Measurements from ENCODE around the gene TAF4B. TPM values are rescaled to one million over a fixed set of nuclear protein-coding genes. Genes with fewer than 3 reads are reported as not detected.
"Not testable (repeated sequence)": the region's sequence is repeated elsewhere in the genome, so short reads cannot be mapped to it uniquely, and the experiment has no call there.

TAF4B gene
- total RNA-seq, 4 donors from 2014 or later, result 5.2 to 14.1 (median 8.1) TPM

GRCh38 chr18:26230497-26230896 lies 4.3 kb downstream of the TAF4B start:
- H3K27ac ChIP-seq (replicated peaks in 1 of 4), result no peak overlapping the region
- no peak for TF ChIP-seq EP300 (IDR thresholded peaks at IDR 0.05)
- no peak for TF ChIP-seq CTCF (IDR thresholded peaks at IDR 0.05)
- no peak for TF ChIP-seq POLR2A (IDR thresholded peaks at IDR 0.05; ENCODE audit: low read depth)
- TF ChIP-seq POLR2AphosphoS5 (IDR thresholded peaks at IDR 0.05), result no peak
- no peaks in the 10 kb centered on the region for H3K27me3 ChIP-seq
- no peak overlapping the region for H3K4me3 ChIP-seq
- WGBS, result 93% methylated on average over 8 of the region's 8 CpGs
- no peaks in the 10 kb centered on the region for H3K36me3 ChIP-seq
- intact Hi-C loops (cut with DNase I), result no loop called here
- H3K9me3 ChIP-seq, result no peaks in the 10 kb centered on the region
- no peak for DNase-seq (ENCODE audit: extremely low spot score)
- H3K4me1 ChIP-seq, result peaks cover 0 to 30% (median 26%) of the 10 kb centered on the region in 4 donors

GRCh38 chr18:26233208-26233607 lies 7.0 kb downstream of the TAF4B start:
- Histone ChIP-seq H3K36me3 (no peaks in the 10 kb centered on the region), H3K9me3 (no peaks in the 10 kb centered on the region), H3K27me3 (no peaks in the 10 kb centered on the region), H3K27ac (replicated peaks in 1 of 4) (no peak overlapping the region), H3K4me3 (no peak overlapping the region), H3K4me1 (peaks cover 0 to 13% (median 9%) of the 10 kb centered on the region in 4 donors)
- peak; percentile 72 for DNase-seq (ENCODE audit: extremely low spot score)
- WGBS, result 79% methylated on average over 5 of the region's 5 CpGs
- TF ChIP-seq EP300 (IDR thresholded peaks at IDR 0.05) (no peak), POLR2A (IDR thresholded peaks at IDR 0.05; ENCODE audit: low read depth) (no peak), CTCF (IDR thresholded peaks at IDR 0.05) (no peak), POLR2AphosphoS5 (IDR thresholded peaks at IDR 0.05) (no peak)
- intact Hi-C loops (cut with DNase I), result no loop called here

- H3K4me3 ChIP-seq; H3K36me3 ChIP-seq; H3K4me1 ChIP-seq; H3K9me3 ChIP-seq; H3K27ac ChIP-seq (replicated peaks in 1 of 4); H3K27me3 ChIP-seq; intact Hi-C loops (cut with DNase I); DNase-seq (ENCODE audit: extremely low spot score): not testable (repeated sequence)
- 83% methylated on average over 2 of the region's 2 CpGs for WGBS
These were observed 11.1 kb downstream of the TAF4B start for GRCh38 chr18:26237363-26237762.

GRCh38 chr18:26238718-26239117 lies 12.5 kb downstream of the TAF4B start:
- H3K9me3 ChIP-seq; H3K36me3 ChIP-seq; H3K27ac ChIP-seq (replicated peaks in 1 of 4); H3K27me3 ChIP-seq; DNase-seq (ENCODE audit: extremely low spot score); H3K4me3 ChIP-seq; H3K4me1 ChIP-seq; intact Hi-C loops (cut with DNase I): not testable (repeated sequence)
- 94% methylated on average over 4 of the region's 4 CpGs for WGBS

GRCh38 chr18:26242392-26242791 lies 16.1 kb downstream of the TAF4B start:
- WGBS, result 90% methylated on average over 4 of the region's 4 CpGs
- H3K27ac ChIP-seq (replicated peaks in 1 of 4); H3K27me3 ChIP-seq; DNase-seq (ENCODE audit: extremely low spot score); H3K36me3 ChIP-seq; H3K4me3 ChIP-seq; H3K4me1 ChIP-seq; intact Hi-C loops (cut with DNase I): not testable (repeated sequence)
- H3K9me3 ChIP-seq, result peaks cover 0 to 12% (median 0%) of the 10 kb centered on the region in 4 donors

GRCh38 chr18:26245434-26245833 lies 19.2 kb downstream of the TAF4B start:
- H3K27me3 ChIP-seq; intact Hi-C loops (cut with DNase I); H3K27ac ChIP-seq (replicated peaks in 1 of 4); DNase-seq (ENCODE audit: extremely low spot score); H3K4me3 ChIP-seq; H3K36me3 ChIP-seq; H3K4me1 ChIP-seq: not testable (repeated sequence)
- WGBS, result 91% methylated on average over 5 of the region's 5 CpGs
- peaks cover 0 to 12% (median 0%) of the 10 kb centered on the region in 4 donors for H3K9me3 ChIP-seq

DNA sequence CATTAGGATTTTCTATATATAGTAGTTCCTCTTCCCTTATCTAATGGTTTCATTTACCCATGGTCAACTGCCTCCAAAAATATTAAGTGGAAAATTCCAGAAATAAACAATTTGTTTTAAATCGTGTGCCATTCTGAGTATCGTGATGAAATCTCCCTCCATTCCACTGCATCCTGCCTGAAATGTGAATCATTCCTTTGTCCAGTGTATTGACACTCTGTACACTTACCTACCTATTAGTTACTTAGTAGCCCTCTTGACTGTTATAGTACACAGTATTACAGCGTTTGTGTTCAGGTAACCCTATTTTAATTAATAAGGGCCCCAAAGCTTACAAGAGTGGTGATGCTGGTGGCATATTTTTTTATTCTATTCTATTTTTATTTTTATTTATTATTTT lies 26.2 kb downstream of the TAF4B start:
- Histone ChIP-seq H3K4me1 (no peaks in the 10 kb centered on the region), H3K36me3 (no peaks in the 10 kb centered on the region), H3K27ac (replicated peaks in 1 of 4) (no peak overlapping the region), H3K27me3 (no peaks in the 10 kb centered on the region), H3K9me3 (no peaks in the 10 kb centered on the region), H3K4me3 (no peak overlapping the region)
- 89% methylated on average over 3 of the region's 3 CpGs for WGBS
- TF ChIP-seq CTCF (IDR thresholded peaks at IDR 0.05) (no peak), POLR2A (IDR thresholded peaks at IDR 0.05; ENCODE audit: low read depth) (no peak), POLR2AphosphoS5 (IDR thresholded peaks at IDR 0.05) (no peak), EP300 (IDR thresholded peaks at IDR 0.05) (no peak)
- no peak for DNase-seq (ENCODE audit: extremely low spot score)
- intact Hi-C loops (cut with DNase I), result no loop called here

- H3K27me3 ChIP-seq; H3K36me3 ChIP-seq; H3K27ac ChIP-seq (replicated peaks in 1 of 4); H3K9me3 ChIP-seq; H3K4me3 ChIP-seq; H3K4me1 ChIP-seq; DNase-seq (ENCODE audit: extremely low spot score); intact Hi-C loops (cut with DNase I): not testable (repeated sequence)
These were observed 28.6 kb downstream of the TAF4B start for GRCh38 chr18:26254808-26255207.
